Measurements from ENCODE around the gene RPL22L1. TPM values are rescaled to one million over a fixed set of nuclear protein-coding genes. Genes with fewer than 3 reads are reported as not detected.

Gene RPL22L1
- total and polyA plus RNA-seq, 2 experiments from 2014 or later: 63.1 to 168 TPM

DNA sequence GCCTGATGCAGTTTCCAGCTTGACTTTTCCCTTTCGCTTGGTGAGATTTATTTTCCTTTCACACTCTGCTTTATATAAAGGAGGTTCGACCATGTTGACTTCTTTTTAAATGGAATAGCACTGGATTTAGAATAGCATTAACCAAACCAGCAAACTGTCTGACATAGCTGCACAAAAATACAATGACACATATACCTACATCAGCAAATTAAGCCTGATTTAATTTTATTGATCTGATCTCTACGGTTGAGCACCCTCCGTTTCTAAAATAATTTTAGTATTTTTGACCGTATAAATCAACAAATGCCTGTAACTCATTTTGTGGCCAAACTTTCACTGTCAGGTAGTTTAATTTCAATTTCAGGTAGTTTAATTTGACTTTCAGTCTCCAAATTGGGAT, 44.2 kb upstream of the RPL22L1 start:
- WGBS (ENCODE audit: low lambda C conversion rate, missing lambda C conversion rate): 92% methylated on average over 5 of the region's 5 CpGs
- no peak overlapping the region for H3K27ac ChIP-seq
- H3K36me3 ChIP-seq (replicated peaks; ENCODE audit: insufficient read depth, low read depth): no peaks in the 10 kb centered on the region

DNA sequence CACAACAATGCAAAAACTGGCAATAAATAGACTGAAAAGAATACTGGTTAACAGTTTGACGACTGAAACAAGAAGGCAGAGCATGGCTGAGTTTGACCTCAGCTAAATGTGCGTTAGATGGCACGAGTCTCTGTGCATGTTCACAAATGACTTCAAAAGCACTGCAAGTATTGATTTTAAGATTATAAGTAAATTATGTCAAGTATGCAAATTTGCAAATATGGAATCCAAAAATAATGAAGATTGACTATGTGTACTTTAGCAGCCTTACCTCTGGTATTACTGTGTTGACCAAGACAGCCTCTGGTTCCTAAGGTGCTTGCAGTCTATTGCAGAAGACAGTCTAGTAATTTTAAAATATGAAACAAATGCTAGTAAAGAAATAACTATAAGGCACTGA, 41.1 kb upstream of the RPL22L1 start:
- 98% methylated on average over 3 of the region's 3 CpGs for WGBS (ENCODE audit: low lambda C conversion rate, missing lambda C conversion rate)
- TF ChIP-seq EZH2phosphoT487 (IDR thresholded peaks at IDR 0.05; ENCODE audit: low read depth, severe bottlenecking, unreplicated experiment): no peak
- no peak for TF ChIP-seq EZH2 (IDR thresholded peaks at IDR 0.05; ENCODE audit: borderline replicate concordance)
- TF ChIP-seq CTCF (IDR thresholded peaks at IDR 0.05; ENCODE audit: poor library complexity): no peak
- Histone ChIP-seq H3K27ac (no peak overlapping the region), H2AFZ (no peak overlapping the region), H4K20me1 (ENCODE audit: insufficient read depth, poor library complexity, severe bottlenecking) (no peaks in the 10 kb centered on the region), H3K9me2 (replicated peaks; ENCODE audit: insufficient read depth) (no peaks in the 10 kb centered on the region), H3K4me2 (no peak overlapping the region), H3K36me3 (replicated peaks; ENCODE audit: insufficient read depth, low read depth) (no peaks in the 10 kb centered on the region), H3K27me3 (no peaks in the 10 kb centered on the region), H3K4me3 (no peak overlapping the region), H3K9me3 (ENCODE audit: low read depth) (peaks cover 5% of the 10 kb centered on the region), H3K79me2 (peaks cover 3% of the 10 kb centered on the region), H3K4me1 (ENCODE audit: insufficient read depth) (no peaks in the 10 kb centered on the region)
- DNase-seq (ENCODE audit: low spot score): no peak

More for the DNA sequence above, 44.2 kb upstream of the RPL22L1 start:
- H4K20me1 ChIP-seq (ENCODE audit: insufficient read depth, poor library complexity, severe bottlenecking): no peaks in the 10 kb centered on the region
- no peaks in the 10 kb centered on the region for H3K9me2 ChIP-seq (replicated peaks; ENCODE audit: insufficient read depth)
- H3K4me2 ChIP-seq: no peak overlapping the region
- TF ChIP-seq EZH2 (IDR thresholded peaks at IDR 0.05; ENCODE audit: borderline replicate concordance): no peak
- no peak for TF ChIP-seq EZH2phosphoT487 (IDR thresholded peaks at IDR 0.05; ENCODE audit: low read depth, severe bottlenecking, unreplicated experiment)
- no peak for TF ChIP-seq CTCF (IDR thresholded peaks at IDR 0.05; ENCODE audit: poor library complexity)
- H3K27me3 ChIP-seq: no peaks in the 10 kb centered on the region
- peaks cover 2% of the 10 kb centered on the region for H3K9me3 ChIP-seq (ENCODE audit: low read depth)
- DNase-seq (ENCODE audit: low spot score): no peak
- H2AFZ ChIP-seq: no peak overlapping the region
- H3K79me2 ChIP-seq: no peaks in the 10 kb centered on the region
- H3K4me3 ChIP-seq: no peak overlapping the region
- H3K4me1 ChIP-seq (ENCODE audit: insufficient read depth): no peaks in the 10 kb centered on the region

- Histone ChIP-seq H4K20me1 (ENCODE audit: insufficient read depth, poor library complexity, severe bottlenecking) (no peaks in the 10 kb centered on the region), H3K27me3 (no peaks in the 10 kb centered on the region), H3K4me1 (ENCODE audit: insufficient read depth) (no peaks in the 10 kb centered on the region), H3K4me3 (no peak overlapping the region), H3K79me2 (peaks cover 3% of the 10 kb centered on the region), H3K27ac (no peak overlapping the region), H3K4me2 (no peak overlapping the region), H3K36me3 (replicated peaks; ENCODE audit: insufficient read depth, low read depth) (no peaks in the 10 kb centered on the region), H2AFZ (no peak overlapping the region), H3K9me2 (replicated peaks; ENCODE audit: insufficient read depth) (no peaks in the 10 kb centered on the region), H3K9me3 (ENCODE audit: low read depth) (peaks cover 5% of the 10 kb centered on the region)
- TF ChIP-seq EZH2phosphoT487 (IDR thresholded peaks at IDR 0.05; ENCODE audit: low read depth, severe bottlenecking, unreplicated experiment) (no peak), EZH2 (IDR thresholded peaks at IDR 0.05; ENCODE audit: borderline replicate concordance) (no peak), CTCF (IDR thresholded peaks at IDR 0.05; ENCODE audit: poor library complexity) (no peak)
- DNase-seq (ENCODE audit: low spot score): no peak
Observed at GRCh38 chr3:170910542-170910941, 40.5 kb upstream of the RPL22L1 start.
